HG03097 (cell line): ENCODE measurements around the gene MGAT1.
"Not testable (repeated sequence)": the region's sequence is repeated elsewhere in the genome, so short reads cannot be mapped to it uniquely, and the experiment has no call there.

Experiments
- ATAC-seq: cut with Tn5 transposase; IDR thresholded peaks from one replicate; pipeline ENCODE4 v1.9.1; 2021; ENCODE audit not compliant: unreplicated experiment, low FRiP score

MGAT1 gene

DNA sequence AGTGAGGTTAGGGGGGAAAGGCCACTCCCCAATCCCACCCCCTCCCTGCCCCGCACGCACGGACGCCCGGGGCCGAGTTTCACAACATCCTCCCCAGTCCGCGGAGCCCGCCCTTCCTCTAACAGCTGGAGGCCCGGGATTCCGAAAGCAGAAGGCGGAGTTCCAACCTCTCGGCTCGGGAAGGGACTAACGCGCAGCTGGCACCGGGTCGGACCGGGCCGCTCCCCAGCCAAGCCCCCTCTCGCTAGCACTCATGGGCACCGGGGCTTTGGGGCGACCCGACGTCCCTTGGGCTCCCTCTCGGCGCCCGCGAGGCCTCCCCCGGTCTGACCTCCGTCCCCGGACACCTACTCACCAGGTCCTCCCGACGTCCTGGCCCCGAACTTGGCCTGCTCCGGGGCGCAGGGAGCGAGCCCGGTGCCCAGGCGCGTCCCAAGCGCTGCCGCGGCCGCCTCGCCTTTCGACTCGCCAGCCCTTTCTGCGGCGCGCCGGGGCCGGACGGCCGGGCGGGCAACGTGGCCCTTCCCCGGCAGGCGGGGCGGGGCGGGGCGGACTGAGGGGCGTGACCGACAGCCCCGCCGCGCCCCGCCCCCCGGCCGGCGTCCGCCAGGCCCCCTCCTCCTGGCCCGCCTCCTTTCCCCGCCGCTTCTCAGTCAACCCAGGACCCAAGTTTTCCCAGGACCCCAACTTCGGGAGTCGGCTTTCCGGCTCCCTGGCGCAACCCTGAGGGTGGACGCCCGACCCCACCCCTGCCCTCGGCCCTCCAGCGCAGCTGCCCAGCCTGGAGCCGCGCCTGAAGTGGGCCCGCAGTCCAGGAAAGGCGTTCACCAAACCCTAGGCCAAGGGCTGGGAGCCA is at the start of gene MGAT1:
Gene MGAT1, minus strand, starts transcription at position 482 of the 856 bp plus-strand sequence. CDS start 9,835 bp downstream, outside the sequence.
- ATAC-seq, result peak; percentile 38

DNA sequence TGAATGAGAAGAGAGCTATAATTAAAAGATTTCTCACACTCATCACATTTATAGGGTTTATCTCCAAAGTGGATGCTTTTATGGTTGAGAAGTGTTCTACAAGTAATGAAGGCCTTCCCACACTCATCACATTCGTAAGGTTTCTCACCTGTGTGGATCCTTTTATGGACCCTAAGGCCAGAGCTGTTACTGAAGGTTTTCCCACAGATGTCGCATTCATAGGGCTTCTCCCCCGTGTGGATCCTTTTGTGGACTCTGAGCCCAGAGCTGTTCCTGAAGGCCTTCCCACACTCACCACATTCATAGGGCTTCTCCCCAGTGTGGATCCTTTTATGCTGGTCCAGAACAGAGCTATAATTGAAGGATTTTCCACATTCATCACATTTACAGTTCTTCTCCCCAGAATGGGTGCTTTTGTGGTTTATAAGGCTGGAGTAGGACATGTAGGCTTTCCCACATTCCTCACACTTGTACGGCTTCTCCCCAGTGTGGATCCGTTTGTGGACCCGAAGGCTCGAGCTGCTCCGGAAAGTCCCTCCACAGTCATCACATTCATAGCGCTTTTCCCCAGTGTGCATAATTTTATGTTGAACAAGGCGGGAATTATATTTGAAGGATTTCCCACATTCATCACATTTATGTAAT is 48.0 kb upstream of the MGAT1 start:
- ATAC-seq, result no peak

DNA sequence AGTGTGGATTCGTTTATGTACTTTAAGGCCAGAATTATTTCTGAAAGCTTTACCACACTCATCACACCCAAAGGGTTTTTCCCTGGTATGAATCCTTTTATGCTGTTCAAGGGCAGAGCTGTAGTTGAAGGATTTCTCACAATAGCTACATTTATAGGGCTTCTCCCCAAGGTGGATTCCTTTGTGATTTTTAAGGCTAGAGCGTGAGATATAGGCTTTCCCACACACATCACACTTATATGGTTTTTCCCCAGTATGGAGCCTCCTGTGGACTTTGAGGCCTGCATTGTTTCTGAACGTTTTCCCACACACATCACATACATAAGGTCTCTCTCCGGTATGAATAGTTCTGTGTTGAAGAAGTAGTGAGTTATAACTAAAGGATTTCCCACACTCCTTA is 47.2 kb upstream of the MGAT1 start:
- ATAC-seq, result no peak

DNA sequence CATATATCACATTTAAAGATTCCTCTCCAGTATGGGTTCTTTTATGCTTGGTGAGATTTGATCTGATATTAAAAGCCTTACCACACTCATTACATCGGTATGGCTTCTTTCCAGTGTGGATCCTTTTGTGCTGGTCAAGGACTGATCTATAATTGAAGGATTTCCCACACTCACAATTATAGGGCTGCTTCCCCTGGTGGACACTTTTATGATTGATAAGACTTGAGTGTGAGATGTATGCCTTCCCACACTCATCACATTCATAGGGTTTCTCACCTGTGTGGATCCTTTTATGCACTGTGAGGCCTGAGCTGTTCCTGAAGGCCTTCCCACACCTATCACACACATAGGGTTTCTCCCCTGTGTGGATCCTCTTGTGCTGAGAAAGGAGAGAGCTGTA is 46.3 kb upstream of the MGAT1 start:
- no peak for ATAC-seq

GRCh38 chr5:180848265-180848664 is 45.7 kb upstream of the MGAT1 start:
- ATAC-seq, result no peak

DNA sequence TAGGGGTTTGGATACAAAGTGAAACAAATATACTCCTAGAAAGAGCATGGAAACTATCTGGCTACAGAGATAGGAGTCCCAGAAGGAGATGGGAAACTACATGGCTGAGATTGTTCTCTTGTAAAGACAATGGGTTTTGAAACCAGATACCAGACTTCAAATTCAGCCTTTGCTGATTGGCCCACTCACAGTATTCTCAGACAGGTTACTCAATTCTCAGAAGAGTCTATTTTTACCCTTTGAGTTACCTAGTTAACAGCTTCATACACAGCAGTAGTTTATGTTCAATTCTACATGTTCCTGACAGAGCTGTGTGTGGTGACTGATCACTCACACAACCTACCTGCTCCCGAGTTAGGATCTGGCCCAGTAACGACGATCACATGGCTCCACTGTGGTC is 44.4 kb upstream of the MGAT1 start:
- no peak for ATAC-seq

DNA sequence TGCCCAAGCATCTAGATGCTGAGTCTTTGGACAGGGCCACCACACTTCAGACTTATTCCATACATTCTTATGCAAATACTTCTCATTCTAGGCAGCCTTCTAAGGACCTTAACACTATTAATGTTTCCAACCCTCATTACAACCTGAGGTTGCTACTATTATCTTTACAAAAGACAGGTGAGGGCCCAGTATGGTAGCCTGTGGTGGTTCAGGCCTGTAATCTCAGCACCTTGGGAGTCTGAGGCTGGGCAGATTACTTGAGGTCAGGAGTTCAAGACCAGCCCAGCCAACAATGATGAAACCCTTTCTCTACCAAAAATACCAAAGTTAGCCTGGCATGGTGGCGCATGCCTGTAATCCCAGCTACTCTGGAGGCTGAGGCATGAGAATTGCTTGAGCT is 42.3 kb upstream of the MGAT1 start:
- ATAC-seq, result no peak

DNA sequence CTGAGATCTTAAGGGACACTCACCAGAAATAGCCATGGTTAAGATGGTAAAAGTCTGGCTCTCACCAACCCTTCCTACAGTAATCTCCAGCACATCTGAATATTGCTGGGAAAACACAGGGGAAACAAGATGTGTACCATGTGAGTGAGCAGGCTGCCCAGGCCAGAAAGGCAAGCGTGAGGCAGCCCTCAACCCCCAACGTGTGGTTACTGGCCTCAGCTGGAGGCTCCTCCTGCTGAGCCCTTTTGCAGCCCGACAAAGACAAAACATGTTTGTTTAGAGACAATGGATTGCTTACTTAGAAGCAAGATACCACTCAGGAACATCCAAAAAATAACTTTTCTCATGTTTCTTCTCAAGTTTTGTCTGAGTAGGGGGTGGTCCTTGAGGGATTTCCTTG is 41.8 kb upstream of the MGAT1 start:
- ATAC-seq, result no peak

GRCh38 chr5:180839935-180840334 is 37.3 kb upstream of the MGAT1 start:
- ATAC-seq, result no peak

DNA sequence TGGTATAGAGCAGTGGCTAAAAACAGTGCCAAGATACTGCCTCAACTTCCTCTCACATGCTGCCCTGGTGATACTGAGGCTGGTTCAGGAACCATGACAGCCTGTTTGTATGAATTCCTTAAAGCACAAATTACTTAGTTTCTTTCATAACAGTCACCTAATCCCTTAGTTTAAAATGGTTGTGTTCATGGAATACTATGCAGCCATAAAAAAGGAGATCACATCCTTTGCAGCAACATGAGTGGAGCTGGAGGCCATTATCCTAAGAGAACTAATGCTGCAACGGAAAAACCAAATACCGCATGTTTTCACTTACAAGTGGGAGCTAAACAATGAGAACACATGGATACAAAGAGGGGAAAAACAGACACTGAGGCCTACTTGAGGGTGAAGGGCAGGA is 36.6 kb upstream of the MGAT1 start:
- no peak for ATAC-seq

- ATAC-seq, result no peak
These were observed 34.9 kb upstream of the MGAT1 start for GRCh38 chr5:180837478-180837877.

GRCh38 chr5:180832638-180833068 is 30.0 kb upstream of the MGAT1 start:
- ATAC-seq, result peak; percentile 51

DNA sequence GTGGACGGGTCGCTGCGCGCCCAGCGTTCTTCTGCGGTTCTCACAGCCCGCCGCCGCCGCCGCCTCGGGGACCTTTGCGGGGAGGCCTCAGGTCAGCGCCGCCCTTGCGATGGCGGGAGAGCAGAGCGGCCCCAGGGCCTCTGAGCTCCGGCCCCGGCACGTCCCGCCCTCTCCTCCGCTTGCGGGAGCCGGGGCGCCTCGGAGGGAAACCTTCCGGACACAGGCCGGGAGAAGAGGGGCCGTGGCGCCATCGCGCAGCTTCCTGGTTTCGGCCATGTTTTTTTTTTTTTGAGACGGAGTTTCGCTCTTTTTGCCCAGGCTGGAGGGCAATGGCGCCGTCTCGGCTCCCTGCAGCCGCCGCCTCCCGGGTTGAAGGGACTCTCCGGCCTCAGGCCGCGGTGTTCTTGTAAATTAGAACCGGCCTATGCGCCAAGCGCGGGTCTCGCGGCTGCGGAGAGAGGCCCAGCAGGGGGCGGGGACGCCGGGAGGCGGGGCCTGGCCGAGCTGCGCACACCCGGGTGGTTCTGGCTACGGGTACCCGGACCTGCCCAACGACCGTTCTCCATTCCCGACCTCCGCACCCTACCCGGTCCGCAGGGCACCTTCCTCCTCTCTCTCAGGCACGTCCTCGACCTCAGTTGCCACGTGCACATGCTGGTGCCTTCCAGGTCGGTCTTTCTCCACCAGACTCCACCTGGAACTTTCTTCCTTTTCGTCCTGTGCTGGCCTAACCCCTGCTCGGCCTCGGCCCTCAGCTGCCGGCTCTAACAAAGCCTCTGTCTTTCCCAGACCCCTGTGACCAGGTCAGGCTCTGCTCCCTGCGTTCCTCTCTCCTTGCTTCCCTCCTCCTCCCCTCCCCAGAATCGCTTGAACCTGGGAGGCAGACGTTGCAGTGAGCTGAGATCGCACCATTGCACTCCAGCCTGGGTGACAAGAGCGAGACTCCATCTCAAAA is 28.8 kb upstream of the MGAT1 start:
- peak; percentile 80 for ATAC-seq

DNA sequence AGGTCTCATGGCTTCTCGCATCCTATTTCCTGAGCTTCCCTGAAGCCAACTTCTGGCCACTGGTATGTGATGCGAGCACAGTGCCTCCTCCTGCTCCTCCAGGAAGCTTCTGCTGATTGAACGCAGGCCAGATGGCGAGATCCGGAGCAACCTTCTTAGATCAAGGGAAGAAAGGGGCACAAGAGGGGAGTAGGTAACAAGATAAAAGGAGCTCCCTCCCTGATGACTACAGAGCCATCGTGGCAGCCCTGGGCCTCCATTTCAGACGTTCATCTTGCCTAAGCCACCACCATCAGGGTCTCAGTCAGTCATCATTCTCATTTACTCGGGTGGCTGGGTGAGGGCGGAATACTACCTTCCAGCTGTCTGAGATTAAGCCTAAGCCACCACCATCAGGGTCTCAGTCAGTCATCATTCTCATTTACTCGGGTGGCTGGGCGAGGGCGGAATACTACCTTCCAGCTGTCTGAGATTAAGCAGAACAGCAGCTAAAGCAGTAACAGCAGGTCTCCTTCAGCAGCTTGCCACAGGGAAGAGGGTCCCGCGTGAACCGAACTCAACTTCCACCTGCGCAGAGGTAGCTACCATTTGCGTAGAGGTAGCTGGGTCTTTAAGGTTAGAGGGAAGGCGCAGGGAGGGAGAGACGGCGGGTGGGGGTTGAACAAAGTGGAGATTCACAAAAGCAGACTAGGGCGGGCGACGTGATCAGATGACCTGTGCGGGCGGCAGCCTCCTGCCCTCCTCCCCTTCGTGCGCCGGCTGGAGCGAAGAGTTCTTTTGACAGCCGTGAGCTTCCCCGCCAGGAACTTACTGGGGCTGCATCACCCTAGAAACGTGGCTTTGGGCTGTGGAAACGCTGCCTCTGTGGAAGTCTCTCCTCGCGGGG is 27.9 kb upstream of the MGAT1 start:
- ATAC-seq, result peak; percentile 37

- ATAC-seq, result no peak
These were observed 27.1 kb upstream of the MGAT1 start for GRCh38 chr5:180829726-180830125.

- ATAC-seq, result not testable (repeated sequence)
These were observed 26.3 kb upstream of the MGAT1 start for GRCh38 chr5:180828756-180829531.

- not testable (repeated sequence) for ATAC-seq
These were observed 24.8 kb upstream of the MGAT1 start for GRCh38 chr5:180827374-180827773.

- ATAC-seq, result no peak
These were observed 23.3 kb upstream of the MGAT1 start for GRCh38 chr5:180825768-180826525.
